Skin of body (tissue), 2 donors: ENCODE results near the gene SH2D3C. TPM values are rescaled to one million over a fixed set of nuclear protein-coding genes. Genes with fewer than 3 reads are reported as not detected.
"Not testable (repeated sequence)": the region's sequence is repeated elsewhere in the genome, so short reads cannot be mapped to it uniquely, and the experiment has no call there.

ENCODE experiments used
- DNase-seq: peaks from one replicate; lab custom pipeline; 2025; lab: John Stamatoyannopoulos, UW
- total RNA-seq: library from RNA; depleted of rRNA; stranded (reverse); fragments of >200 nt; gene quantifications from one replicate; pipeline ENCODE4 v1.2.3, GENCODE V29; 2014

SH2D3C gene
- total RNA-seq, 1 donor from 2014 or later = 5.7 TPM

DNA sequence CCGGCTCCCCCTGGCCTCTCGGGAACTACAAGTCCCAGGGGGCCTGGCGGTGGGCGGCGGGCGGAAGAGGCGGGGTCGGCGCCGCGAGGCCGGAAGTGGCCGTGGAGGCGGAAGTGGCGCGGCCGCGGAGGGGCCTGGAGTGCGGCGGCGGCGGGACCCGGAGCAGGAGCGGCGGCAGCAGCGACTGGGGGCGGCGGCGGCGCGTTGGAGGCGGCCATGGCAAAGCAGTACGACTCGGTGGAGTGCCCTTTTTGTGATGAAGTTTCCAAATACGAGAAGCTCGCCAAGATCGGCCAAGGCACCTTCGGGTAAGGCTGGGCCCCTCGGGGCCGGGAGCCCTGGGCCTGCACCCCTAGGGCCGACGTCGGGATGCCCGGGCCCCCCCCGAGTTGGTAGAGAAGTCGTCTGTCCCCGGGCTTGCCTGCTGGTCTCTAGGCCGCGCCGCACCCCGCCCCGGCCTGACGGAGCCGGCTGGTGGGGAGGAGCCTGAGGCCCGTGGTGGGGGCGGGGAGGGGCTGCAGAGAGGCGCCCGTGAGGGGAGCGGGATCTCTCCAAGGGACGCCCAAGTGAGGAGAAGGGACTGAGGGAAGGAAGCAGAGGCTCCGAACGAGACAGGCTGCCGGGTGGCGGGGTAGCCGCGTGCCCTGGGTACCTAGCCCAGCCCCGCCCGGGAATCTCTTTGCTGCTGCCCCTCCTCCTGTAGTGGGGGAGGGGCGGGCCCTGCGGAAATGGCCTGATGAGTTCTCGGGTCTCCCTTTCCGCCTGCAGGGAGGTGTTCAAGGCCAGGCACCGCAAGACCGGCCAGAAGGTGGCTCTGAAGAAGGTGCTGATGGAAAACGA, 7.7 kb upstream of the SH2D3C start, which contains the start of gene CDK9:
TSS of gene CDK9 (plus strand) at position 102 of the 840 bp plus-strand sequence. CDS start at position 217, 115 bp downstream.
- DNase-seq = peak; percentile 54

DNA sequence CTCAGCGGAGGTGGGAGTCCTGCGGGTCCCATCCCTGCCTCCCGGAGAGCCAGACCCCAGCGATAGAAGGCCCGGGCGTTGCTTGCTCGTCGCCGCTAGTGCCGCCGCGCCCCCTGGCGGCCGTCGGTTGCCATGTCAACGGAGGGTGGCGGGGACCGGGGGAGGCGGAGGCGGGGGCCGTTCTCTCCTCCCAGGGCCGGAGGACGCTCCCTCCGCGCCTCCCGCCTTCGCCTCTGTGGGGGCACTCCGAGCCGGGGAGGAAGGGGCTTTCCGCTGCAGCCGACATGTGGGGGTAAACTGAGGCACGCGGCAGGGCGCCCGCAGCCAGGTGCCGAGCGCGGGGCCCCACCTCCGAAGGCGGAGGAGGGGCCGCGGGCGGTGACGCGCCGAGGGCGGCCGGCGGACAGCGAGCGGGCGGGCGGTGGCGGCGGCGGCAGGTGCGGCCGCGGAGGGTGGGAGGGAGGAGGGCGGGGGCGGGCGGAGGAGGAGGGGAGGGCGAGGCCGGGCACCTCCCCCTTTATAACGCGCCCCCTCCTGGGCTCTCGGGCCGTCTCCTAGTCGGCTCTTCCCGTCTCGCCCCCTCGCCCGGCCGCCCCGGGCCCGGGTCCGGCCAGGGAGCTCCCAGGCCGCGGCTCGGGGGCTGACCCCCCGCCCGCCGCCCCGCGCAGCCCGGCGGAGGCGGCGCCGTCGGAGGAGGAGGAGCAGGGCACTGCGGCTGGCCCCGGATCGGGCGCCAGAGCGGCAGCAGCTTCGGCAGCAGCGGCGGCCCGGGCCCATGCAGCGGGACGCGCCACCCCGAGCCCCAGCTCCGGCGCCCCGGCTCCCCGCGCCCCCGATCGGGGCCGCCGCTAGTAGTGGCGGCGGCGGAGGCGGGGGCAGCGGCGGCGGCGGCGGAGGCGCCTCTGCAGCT, 6.8 kb upstream of the SH2D3C start:
- peak; percentile 74 for DNase-seq

DNA sequence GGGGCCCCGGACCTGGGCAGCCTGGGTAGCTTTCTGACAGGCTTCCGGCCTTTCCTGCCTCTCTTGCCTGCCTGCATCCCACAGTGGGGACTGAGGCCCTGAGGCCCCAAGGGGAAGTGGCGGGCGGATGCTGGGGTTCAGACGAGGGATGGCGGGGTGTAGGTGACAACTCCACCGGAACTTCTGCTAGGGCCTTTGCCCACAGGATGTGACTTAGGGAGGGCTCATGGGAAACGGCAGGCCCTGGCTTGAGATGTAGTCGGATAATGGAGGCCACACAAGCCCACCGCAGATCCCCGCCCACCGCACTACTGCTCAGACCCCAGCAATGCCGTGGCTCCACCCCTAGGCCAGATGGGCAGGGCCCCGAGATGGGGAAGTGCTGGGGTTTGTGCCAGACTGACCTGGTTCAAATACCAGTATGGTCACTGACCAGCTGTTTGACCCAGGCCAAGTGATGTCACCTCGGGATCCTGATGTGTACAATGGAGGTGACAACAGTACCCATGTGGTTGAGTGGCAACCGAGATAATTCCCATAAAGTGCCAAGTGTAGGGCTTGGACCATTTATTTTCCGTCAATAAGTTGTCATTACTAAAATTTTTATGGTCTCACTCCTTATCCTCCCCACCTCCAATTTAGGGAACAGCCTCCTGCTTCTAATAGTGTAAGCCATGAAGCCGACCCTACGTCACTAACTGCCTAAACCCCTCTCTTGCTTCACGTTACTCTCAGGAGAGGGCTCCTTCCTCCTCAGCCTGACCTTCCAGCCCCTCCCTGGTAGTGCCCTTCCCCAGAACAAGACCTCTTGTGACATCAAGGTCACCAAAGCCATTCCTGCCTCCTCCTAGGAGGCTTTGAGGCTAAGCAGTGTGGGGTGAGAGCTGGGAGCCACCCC, 4.9 kb upstream of the SH2D3C start:
- DNase-seq = no peak

DNA sequence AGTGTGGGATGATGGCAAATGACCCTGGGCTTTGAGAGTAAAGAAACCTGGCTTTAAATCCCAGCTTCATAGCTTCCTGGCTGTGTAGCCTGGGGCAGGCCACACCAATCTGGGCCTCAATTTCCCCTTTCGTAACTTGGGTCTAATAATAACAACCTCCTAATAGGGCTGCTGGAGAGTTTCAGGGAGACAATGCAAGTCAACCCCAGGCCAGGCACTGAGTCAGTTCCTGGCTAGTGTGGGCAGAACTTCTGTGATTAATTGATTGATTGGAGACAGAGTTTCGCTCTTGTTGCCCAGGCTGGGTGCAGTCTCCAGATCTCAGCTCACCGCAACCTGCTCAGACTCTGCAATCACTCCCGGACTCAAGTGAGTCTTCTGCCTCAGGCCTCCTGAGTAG, 3.3 kb upstream of the SH2D3C start:
- DNase-seq = no peak

DNA sequence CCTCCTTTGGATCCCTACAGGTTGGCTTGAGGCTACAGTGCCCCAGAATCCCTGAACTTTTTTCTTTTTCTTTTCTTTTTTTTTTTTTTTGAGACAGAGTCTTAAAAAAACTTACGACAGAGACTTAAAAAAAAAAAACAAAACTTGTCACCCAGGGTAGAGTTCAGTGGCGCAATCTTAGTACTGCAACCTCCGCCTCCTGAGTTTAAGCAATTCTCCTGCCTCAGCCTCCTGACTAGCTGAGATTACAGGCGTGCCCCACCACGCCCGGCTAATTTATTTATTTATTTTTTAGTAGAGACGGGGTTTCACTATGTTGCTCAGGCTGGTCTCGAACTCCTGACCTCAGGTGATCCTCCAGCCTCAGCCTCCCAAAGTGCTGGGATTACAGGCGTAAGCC, 2.4 kb upstream of the SH2D3C start:
- DNase-seq = not testable (repeated sequence)

DNA sequence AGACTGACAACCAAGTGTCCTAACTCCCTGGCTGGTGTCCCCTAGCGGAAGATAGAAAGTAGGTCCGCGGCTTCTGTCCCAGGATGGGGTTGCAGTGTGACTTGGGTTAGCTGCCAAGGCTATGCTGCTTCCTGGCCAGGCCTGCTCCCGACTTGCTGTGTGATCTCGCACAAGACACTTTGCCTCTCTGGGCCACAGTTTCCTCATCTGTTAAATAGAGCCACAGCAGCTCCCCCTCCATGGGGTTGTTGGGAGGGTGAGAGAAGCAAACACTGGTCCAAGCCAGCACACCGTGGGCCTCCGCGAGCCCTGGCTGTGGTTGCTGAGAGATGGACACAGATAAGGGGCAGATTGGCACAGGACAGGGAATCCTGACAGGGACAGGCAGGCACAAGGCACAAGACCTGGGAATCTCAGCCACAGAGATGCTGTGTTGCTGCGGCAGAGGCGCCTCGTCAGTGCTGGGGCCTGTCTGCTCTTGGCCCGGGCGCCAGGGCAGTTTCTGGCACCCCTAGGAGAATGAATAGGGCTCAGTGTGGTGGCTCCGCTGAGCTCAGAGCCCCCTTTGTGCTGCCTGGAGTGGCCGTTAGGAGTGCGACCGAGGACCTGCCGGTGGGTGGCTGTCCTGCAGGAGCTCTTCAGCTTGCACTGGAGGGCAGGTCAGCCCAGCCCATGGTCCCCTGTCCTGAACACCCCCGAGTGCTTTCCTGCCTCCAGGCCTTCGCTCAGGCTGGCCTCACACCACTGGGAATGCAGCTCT, 1.8 kb upstream of the SH2D3C start:
- no peak for DNase-seq

DNA sequence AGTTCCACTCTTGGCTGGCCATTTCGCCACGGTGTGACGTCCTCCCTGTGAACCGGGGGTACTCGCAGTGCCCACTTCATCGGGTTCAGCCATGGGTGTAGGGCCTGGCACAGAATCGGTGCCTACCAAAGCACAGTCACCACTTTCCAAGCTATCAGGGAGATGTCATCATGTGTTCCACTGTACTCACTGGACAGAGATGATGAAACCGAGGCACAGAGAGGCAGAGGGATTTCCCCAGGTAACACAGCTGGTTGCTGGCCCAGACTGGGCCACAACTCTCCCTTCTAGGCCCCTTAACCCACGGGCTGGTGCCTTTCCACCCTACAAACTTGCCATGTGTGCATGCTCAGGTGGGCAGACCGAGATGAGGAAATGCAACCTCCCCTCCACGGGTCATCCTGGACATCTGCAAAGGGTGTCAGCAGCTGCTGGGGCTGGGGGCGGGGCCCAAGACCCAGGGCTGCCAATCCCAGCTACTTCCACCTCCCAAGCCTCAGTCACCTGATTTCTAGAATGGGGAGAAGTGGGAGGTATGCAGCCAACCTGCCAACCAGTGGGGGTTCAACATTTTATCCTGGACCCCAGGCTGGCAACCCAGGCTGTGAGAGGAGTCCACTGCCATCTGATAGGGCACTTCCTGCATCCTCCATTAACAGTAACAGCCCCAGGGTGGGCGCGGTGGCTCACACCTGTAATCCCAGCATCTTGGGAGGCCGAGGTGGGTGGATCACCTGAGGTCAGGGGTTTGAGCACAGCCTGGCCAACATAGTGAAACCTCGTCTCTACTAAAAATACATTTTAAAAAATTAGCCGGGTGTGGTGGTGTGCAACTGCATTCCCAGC, 893 bp upstream of the SH2D3C start:
- DNase-seq = no peak

DNA sequence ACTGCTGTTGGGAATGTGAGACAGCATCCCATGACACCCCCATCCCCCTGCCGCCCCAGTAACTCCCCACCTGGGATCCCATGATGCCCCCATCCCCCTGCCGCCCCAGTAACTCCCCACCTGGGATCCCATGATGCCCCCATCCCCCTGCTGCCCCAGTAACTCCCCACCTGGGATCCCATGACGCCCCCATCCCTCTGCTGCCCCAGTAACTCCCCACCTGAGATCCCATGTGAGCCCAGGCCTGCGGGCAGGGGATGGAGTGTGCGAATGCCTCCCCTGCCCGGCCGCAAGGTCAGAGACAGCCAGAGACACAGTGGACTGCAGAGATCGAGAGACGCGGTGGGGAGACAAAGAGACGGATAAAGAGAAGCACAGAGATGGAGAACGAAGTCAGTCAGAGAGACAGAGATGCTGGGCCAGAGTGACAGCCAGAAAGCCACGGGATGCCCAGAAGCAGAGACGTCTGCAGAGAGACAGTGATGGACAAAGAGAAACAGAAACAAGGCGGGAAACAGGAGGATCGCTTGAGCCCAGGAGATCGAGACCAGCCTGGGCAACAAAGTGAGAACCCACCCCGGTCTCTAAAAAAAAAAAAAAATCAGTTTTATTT, 992 bp downstream of the SH2D3C start:
- no peak for DNase-seq

DNA sequence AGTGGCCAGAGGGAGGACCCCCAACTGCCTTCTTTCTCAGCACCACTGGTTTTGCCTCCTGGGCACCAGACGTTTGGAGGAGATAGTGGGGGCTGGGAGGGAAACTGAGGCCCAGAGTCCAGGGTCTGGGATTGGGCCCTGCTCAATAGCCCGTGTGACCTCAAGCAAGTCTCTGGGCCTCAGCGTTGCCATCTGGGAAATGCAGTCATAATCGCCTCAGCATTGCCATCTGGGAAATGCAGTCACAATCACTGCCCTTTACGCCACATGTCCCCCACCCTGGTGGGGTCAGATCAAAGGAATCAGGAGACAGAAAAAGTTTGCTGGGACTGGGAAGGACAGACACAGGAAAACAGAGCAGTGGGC, 1.6 kb downstream of the SH2D3C start:
- no peak for DNase-seq

DNA sequence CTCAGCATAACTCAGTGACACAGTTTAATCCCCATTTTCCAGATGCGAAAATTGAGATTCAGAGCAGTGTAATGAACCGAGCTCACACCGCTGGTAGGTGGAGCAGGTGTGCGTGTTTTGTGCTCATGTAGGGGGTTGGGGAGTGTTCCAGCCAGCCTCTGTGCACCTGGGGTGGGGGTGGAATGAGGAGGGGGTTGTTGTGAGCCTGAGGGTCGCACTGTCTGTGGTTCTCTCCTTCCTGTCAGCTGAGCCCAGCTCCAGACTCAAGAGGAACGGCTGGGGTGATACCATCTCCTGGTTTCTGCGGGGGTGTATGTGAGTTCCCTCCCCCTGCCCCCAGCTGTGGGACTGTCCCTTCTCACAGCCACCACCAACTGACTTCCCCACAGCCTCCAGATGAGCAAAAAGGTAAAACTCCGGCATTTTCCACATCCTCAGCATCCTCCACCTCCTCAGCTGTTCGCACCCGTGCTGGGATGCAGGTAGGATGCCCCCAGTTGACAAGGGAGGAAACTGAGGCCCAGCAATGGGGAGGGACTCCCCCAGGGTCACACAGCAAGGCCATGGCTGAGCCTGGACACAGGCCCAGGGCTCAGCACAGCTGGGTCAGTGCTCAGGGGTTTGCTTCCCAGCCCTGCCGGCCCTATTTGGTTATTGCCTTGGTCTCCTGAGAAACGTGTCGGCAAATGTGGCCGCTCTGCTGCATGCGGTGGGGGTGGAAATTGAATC, 2.1 kb downstream of the SH2D3C start:
- no peak for DNase-seq

DNA sequence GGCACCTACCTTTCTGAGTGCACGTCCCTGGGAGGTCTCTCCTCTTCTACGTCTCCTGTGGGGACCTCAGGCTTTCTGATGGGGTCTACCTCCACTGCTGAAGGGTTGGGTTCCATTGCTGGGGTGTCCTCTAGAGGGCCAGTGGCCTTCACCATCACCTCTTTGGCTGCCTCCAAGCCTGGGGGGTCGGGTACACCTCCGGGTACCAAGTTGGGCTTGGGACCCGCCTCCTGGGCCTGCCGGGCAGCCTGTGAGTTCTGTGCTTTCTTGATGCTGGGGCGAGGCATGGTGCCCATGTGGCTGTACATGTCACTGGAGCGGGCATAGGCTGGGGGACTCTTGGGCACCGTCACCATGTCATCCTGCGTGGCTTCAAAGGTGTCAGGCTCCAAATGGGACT, 4.5 kb downstream of the SH2D3C start:
- no peak for DNase-seq

DNA sequence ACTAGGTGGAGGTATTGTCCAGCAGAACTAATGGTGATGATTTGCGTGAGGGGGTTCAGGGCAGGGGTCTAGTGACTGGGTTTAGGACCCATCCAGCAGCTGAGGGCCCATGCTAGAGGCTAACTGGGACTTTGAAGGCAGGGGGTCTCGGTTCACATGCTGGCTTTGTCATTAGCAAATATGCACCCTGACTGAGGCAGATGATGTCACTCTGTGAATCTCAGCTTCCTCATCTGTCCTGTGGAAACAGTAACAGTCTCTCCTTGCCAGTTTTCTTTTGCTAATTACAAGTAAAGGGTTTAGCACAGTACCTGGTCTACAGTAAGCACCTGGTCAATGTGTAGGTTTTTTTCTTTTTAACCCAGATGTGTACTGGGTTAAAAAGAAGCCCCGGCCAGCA, 5.2 kb downstream of the SH2D3C start:
- no peak for DNase-seq

DNA sequence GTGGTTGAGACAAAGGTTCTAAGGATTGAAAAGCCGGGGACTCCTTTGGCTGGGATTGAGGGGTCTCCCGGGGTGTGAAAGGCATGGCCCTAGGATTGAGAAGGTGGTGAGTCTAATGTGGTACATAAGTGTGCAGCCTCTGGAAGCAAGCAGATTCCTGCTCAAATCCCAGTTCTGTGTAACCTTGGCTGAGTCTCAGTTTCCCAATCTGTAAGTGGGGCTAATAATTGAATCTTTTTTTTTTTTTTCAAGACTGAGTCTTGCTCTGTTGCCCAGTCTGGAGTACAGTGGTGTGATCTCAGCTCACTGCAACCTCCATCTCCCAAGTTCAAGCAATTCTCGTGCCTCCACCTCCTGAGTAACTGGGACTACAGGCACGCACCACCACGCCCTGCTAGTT, 5.9 kb downstream of the SH2D3C start:
- no peak for DNase-seq

DNA sequence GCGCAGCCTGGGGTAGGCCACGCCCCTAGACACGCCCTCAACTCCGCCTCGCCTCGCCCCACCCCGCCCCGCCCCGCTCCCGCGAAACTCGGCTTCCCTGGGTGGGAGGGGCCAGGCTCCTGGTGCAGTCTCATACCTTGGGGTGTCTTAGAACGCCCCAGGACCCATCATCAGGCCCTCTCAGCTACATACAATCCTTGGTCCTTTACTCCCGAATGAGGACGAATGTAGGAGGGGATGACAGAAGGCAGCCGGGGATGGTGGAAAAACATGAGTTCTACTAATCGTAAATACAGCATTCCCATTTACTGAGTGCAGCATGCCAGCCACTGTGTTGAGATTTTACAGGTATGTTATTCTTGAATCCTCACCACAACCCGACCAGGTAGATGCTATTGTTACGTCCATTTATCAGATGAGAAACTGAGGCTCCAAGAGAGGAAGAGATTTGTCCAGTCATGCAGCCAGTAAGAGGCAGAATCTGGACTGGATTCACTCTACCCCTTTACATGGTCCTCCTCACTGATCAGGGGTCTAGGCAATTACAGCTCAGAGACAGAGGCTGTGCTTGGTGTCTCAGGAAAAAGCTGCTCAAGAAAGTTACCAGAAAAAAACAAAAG, 6.8 kb downstream of the SH2D3C start:
- DNase-seq = no peak

DNA sequence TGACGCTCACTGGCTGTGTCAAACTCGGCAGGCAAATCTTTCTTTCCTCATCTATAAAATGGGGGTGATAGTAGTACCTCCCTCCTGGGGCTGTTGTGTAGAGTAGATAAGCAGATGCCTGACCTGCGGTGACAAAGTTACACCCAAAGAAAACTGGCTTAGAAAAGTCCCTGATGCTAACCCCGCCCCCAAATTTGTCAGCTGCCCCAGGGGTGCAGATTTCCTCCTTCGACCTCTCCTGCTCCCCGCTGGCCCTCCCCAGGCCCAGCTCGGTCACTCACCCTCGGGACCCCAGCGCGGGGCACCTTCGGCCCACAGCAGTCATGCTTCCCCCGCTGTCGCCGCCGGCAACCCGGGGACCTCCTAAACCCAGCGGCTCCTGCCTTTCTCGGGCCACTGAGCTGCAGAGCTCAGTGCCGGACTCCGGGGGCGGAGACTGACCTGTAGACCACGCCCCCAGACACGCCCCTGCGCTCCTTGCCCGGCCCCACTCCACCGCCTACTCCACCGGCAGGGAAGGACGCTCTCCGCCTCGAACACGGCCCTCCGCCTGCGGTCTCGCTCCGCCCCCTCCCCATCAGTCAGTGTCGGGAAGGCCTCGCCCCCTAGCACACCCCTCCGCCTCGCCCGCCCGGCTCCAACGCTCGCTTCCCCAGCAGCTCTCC, 7.4 kb downstream of the SH2D3C start:
- DNase-seq = peak; percentile 94

DNA sequence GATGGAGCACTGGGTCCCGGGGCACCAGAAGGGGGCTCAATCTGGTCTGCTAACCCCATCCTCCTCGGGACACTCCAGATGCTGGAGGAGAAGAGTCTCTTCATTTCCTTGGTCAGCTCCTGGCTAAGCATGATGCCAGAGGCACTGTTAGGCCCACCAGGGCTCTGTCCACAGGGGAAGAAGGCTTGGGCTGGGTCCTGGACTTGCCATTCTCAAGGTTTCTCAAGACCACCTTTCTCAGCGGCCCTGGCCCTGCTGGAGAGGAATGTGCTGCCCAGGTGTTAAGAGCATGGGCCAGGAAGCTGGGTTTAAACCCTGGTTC, 7.9 kb downstream of the SH2D3C start:
- DNase-seq = no peak

DNA sequence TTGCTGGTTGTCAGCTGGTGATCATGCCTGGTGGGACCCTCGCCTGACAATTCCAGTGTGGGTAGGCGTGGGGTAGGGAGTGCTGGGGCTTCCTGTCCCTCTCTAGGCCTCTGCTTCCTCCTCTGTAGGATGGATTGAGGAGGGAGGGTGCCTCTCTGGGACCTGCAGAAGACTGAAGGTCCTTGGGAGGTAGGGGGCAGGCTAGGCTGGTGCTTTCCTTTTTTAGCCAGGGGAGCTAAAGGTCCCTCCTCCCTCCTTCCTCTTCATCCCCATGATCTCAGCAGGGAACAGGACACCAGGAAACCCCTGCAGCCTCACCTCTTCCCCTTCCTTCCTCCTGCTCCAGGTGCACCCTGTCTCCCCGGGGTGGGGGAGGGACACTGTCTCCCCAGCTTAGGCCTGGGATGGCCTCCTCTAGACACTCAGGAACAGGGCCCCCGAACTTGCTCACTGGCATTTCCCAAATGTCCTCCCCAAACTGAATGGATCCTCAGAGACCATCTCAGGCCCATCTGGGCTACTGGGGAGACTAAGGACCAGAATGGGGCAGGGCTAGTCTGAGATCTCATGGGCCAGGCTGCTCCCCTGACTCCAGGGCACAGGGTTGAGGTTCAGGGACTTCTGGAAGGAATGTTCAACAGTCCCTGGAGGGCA, 8.4 kb downstream of the SH2D3C start:
- no peak for DNase-seq
